Testis (tissue), 3 donors: ENCODE measurements around the gene FYN. TPM values are rescaled to one million over a fixed set of nuclear protein-coding genes. Genes with fewer than 3 reads are reported as not detected.

Experiments used
- DNase-seq: peaks from one replicate; pipeline ENCODE4 v3.0.0-alpha.2; 2019
- H3K27ac ChIP-seq, 2 donors: fragments of 200-600 bp; sonication (generic); one replicate each; pipeline ENCODE4 v1.5.1; 2019
- H3K27me3 ChIP-seq: fragments of 200-600 bp; sonication (generic); one replicate; pipeline ENCODE4 v1.5.1; 2019
- H3K36me3 ChIP-seq: fragments of 200-600 bp; sonication (generic); one replicate; pipeline ENCODE4 v1.5.1; 2017; ENCODE audit warnings: low read depth; ENCODE audit errors: missing control alignments
- H3K4me1 ChIP-seq: fragments of 200-600 bp; sonication (generic); one replicate; pipeline ENCODE4 v1.5.1; 2019
- H3K4me3 ChIP-seq, 2 donors: fragments of 200-600 bp; sonication (generic); one replicate each; pipeline ENCODE4 v1.5.1; 2017 to 2019
- H3K9me3 ChIP-seq: fragments of 200-600 bp; sonication (generic); one replicate; pipeline ENCODE4 v1.5.1; 2017
- POLR2A ChIP-seq: fragments of 450-650 bp; IDR thresholded peaks from one replicate; pipeline ENCODE4 v1.6.1; 2017; ENCODE audit warnings: antibody characterized with exemption, mild to moderate bottlenecking, moderate library complexity
- WGBS, 2 donors: methylation state at CpG; one replicate each; pipeline ENCODE4 v1.1.5; 2018; 5-methylcytosine and 5-hydroxymethylcytosine counted together
- intact Hi-C: fragments of 100-400 bp; cut with DNase I; formaldehyde crosslinking; loops from one replicate; pipeline ENCODE4 v1.15.1; 2023; ENCODE audit warnings: low total_unique reads
- polyA plus RNA-seq: library from polyadenylated mRNA; stranded (reverse); fragments of 350-450 nt; fragmentation: Illumina TruSeq; extraction: RNeasy Lipid Tissue Mini Kit (QIAGEN cat#74804); gene quantifications from one replicate; pipeline ENCODE4 v1.2.3, GENCODE V29; 2014; ENCODE audit warnings: low read depth, low replicate concordance; ENCODE audit not compliant: insufficient read depth
- total RNA-seq, 2 donors: library from RNA; depleted of rRNA; stranded (reverse); fragments of >200 nt; gene quantifications; one replicate each; pipeline ENCODE4 v1.2.3, GENCODE V29; 2016
- TF ChIP-seq, protein P1 (sequence below), 3 experiments: fragments of 450-650 bp in 2 of 3; fragments of 200-600 bp in 1 of 3; sonication (generic) in 1 of 3; IDR thresholded peaks; one replicate each; pipeline ENCODE4 v1.5.1; 2016 to 2019; ENCODE audit warnings: antibody characterized with exemption in 3 of 3, mild to moderate bottlenecking in 2 of 3, moderate library complexity in 1 of 3

FYN gene
- total and polyA plus RNA-seq, 3 donors from 2014 or later, result 74.0 to 145 (median 104) TPM

DNA sequence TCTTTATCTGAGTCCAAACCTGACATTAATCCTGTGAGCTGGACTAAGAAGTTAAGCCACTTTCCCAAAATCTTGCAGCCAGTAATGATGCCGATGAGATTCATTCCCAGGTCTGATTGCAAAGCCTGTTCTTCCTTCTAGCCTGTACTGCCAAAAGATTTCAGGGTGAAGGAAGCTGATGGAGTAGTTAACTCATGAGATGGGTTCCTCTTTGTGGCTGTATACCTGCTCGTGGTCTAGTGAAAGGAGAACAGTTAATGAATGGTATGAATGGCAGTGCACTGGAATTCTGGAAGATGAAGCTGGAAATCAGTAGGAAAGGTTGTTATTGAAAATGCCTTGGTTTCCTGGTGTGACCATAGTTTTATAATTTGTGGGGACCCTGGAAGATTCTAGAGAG, 112.0 kb downstream of the FYN start:
- 68 to 89% methylated on average over 2 of the region's 2 CpGs for WGBS, 2 donors
- H3K4me1 ChIP-seq, result no peaks in the 10 kb centered on the region
- no peak overlapping the region for H3K27ac ChIP-seq
- TF ChIP-seq, protein P1, sequence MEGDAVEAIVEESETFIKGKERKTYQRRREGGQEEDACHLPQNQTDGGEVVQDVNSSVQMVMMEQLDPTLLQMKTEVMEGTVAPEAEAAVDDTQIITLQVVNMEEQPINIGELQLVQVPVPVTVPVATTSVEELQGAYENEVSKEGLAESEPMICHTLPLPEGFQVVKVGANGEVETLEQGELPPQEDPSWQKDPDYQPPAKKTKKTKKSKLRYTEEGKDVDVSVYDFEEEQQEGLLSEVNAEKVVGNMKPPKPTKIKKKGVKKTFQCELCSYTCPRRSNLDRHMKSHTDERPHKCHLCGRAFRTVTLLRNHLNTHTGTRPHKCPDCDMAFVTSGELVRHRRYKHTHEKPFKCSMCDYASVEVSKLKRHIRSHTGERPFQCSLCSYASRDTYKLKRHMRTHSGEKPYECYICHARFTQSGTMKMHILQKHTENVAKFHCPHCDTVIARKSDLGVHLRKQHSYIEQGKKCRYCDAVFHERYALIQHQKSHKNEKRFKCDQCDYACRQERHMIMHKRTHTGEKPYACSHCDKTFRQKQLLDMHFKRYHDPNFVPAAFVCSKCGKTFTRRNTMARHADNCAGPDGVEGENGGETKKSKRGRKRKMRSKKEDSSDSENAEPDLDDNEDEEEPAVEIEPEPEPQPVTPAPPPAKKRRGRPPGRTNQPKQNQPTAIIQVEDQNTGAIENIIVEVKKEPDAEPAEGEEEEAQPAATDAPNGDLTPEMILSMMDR (IDR thresholded peaks at IDR 0.05), result no peak
- no peak for TF ChIP-seq POLR2A
- DNase-seq, result no peak
- no peak overlapping the region for H3K4me3 ChIP-seq
- intact Hi-C loops, result no loop called here
- H3K27me3 ChIP-seq, result no peaks in the 10 kb centered on the region
- H3K36me3 ChIP-seq, result no peaks in the 10 kb centered on the region
- no peaks in the 10 kb centered on the region for H3K9me3 ChIP-seq

DNA sequence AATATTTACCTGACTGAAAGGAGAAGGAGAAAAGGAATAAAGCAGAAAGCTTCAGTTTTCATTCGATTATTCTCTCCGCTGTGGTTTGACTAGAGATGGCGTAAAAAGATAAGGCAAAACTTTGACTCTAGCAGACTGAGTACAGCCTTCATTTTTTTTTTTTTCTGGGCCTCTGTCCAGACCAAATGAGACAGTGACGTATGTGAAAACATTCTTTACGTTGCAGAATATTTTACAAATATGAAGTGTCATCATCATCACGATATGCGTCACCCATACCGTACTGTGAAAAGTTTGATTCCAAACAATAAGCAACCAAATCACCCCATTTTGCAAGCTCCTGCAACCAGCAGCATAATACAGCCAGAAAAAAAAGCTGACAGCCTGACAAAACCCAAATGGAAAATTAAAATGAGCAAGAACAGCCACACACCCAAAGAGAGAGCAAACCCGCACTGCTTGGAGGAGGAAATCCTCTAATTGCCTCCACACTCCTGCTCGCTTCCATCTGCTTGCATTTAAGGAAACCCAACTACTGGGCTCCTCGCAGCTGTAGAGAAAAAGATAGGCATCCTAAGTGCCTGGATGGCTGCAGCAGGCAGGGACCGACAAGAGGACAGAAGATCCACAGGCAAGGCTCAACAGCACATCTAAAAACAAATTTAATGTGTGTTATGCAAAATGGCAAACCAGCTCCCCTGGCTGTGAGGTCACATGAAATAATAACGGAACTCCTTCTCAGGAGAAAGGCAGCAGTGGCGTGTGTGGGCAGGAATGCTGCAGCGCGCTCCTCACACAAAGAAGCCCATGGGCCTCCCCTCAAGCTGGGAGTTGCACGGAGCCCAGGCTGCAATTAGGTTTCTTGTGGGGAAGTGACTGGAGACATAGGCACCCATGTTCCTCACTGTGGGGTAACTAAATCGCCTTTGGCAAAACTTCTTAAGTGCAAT, 113.1 kb downstream of the FYN start:
- TF ChIP-seq, protein P1 (IDR thresholded peaks at IDR 0.05), result no peak
- no peak for TF ChIP-seq POLR2A
- no peak overlapping the region for H3K27ac ChIP-seq
- intact Hi-C loops, result no loop called here
- H3K4me1 ChIP-seq, result no peaks in the 10 kb centered on the region
- no peaks in the 10 kb centered on the region for H3K27me3 ChIP-seq
- no peak for DNase-seq
- 85 to 87% methylated on average over 18 of the region's 18 CpGs for WGBS, 2 donors
- no peaks in the 10 kb centered on the region for H3K9me3 ChIP-seq
- no peaks in the 10 kb centered on the region for H3K36me3 ChIP-seq
- H3K4me3 ChIP-seq, result no peak overlapping the region

GRCh38 chr6:111759331-111759835, 113.9 kb downstream of the FYN start:
- no peaks in the 10 kb centered on the region for H3K4me1 ChIP-seq
- H3K27ac ChIP-seq, result no peak overlapping the region
- H3K27me3 ChIP-seq, result no peaks in the 10 kb centered on the region
- H3K4me3 ChIP-seq, result no peak overlapping the region
- no peaks in the 10 kb centered on the region for H3K9me3 ChIP-seq
- intact Hi-C loops, result no loop called here
- no peak for DNase-seq
- 82 to 94% methylated on average over 10 of the region's 10 CpGs for WGBS, 2 donors
- no peaks in the 10 kb centered on the region for H3K36me3 ChIP-seq
- TF ChIP-seq, protein P1 (IDR thresholded peaks at IDR 0.05), result no peak
- TF ChIP-seq POLR2A, result no peak

DNA sequence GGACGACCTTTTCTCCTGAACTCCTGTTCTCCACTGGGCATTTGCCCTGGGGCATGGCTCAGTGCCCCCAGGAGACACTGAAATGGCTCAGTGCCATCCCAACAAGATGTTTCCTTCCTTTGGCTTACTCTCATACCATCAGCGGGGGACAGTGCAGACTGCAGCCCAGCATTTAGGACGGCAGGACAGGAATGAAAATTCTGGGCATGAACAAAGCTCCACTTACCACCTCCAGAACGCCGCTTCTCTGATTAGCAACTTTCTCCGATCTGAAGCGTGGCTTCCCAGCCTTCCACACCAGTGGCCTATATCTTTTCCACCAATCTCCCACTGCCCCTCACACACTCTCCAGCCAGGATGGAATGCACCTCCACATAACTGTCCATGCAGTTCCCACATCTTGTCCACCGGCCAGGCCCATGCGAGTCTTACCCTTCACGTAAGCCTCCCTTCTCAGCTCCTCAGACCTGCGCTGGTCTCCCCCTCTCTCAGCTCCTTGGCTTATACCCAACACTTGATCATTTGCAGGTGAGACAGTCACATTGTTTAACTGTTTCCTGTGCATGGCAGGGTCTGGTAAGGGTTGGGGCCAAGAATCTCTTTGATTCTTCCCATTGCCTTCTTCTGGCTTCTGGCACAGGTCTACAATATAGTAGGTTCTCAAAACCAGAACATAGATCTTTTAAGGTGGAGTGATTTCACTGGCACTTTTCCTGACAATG, 114.5 kb downstream of the FYN start:
- no peak overlapping the region for H3K4me3 ChIP-seq

More for the DNA sequence above, 114.5 kb downstream of the FYN start:
- intact Hi-C loops, result no loop called here
- WGBS, 2 donors, result 90 to 95% methylated on average over 11 of the region's 11 CpGs
- H3K27ac ChIP-seq, result no peak overlapping the region
- DNase-seq, result no peak
- H3K4me1 ChIP-seq, result no peaks in the 10 kb centered on the region
- H3K36me3 ChIP-seq, result no peaks in the 10 kb centered on the region
- H3K9me3 ChIP-seq, result no peaks in the 10 kb centered on the region
- H3K27me3 ChIP-seq, result no peaks in the 10 kb centered on the region
- TF ChIP-seq, protein P1 (IDR thresholded peaks at IDR 0.05), result no peak
- no peak for TF ChIP-seq POLR2A
